ENCODE measurements around the gene RAD51.

RAD51 gene

DNA sequence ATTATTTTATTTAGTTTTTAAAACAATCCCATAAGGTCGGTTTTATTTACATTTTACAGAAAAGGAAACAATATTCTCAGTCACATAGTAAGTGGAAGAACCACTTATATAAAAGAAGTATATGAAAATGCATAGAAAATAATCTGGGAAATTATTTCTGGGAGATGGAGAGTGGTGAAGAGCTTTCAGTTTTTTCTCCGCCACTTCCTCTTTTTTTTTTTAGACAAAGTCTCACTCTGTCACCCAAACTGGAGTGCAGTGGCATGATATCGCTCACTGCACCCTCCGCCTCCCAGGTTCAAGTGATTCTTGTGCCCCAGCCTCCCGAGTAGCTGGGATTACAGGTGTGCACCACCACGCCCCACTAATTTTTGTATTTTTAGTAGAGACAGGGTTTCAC, 21.2 kb downstream of the RAD51 start:
- Histone ChIP-seq H3K27ac (ENCODE audit: low read length) (no peak overlapping the region), H3K9me3 (replicated peaks; ENCODE audit: insufficient read depth, low read length) (no peaks in the 10 kb centered on the region), H2AFZ (ENCODE audit: low read length) (no peak overlapping the region), H3F3A (ENCODE audit: insufficient read depth, low read length) (no peaks in the 10 kb centered on the region), H3K4me3 (ENCODE audit: low read length) (no peak overlapping the region), H3K36me3 (replicated peaks; ENCODE audit: insufficient read depth, low read length) (peaks cover 6% of the 10 kb centered on the region; the same call in 1 of the 2 replicates), H4K20me1 (ENCODE audit: insufficient read depth, low read length) (no peaks in the 10 kb centered on the region), H3K4me1 (ENCODE audit: low read length) (no peaks in the 10 kb centered on the region), H3K9ac (ENCODE audit: low read length) (no peak overlapping the region), H3K4me2 (ENCODE audit: low read depth, low read length) (no peak overlapping the region), H3K9me2 (replicated peaks; ENCODE audit: insufficient read depth, low read length) (no peaks in the 10 kb centered on the region), H3K79me2 (ENCODE audit: low read length) (no peaks in the 10 kb centered on the region), H3K27me3 (replicated peaks; ENCODE audit: insufficient read depth, low read length) (no peaks in the 10 kb centered on the region)
- no peak for DNase-seq
- TF ChIP-seq, protein P1, sequence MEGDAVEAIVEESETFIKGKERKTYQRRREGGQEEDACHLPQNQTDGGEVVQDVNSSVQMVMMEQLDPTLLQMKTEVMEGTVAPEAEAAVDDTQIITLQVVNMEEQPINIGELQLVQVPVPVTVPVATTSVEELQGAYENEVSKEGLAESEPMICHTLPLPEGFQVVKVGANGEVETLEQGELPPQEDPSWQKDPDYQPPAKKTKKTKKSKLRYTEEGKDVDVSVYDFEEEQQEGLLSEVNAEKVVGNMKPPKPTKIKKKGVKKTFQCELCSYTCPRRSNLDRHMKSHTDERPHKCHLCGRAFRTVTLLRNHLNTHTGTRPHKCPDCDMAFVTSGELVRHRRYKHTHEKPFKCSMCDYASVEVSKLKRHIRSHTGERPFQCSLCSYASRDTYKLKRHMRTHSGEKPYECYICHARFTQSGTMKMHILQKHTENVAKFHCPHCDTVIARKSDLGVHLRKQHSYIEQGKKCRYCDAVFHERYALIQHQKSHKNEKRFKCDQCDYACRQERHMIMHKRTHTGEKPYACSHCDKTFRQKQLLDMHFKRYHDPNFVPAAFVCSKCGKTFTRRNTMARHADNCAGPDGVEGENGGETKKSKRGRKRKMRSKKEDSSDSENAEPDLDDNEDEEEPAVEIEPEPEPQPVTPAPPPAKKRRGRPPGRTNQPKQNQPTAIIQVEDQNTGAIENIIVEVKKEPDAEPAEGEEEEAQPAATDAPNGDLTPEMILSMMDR (IDR thresholded peaks at IDR 0.05; ENCODE audit: low read length), result no peak
- no peak for TF ChIP-seq EZH2 (optimal IDR thresholded peaks at IDR 0.05; ENCODE audit: low read depth, low read length)
- no peak for TF ChIP-seq EZH2phosphoT487 (IDR thresholded peaks at IDR 0.05; ENCODE audit: low read length)

- peaks cover 3% of the 10 kb centered on the region; the same call in 1 of the 2 replicates for H3K36me3 ChIP-seq (replicated peaks; ENCODE audit: insufficient read depth, low read length)
- H3K79me2 ChIP-seq (ENCODE audit: low read length), result no peaks in the 10 kb centered on the region
Measured at GRCh38 chr15:40721701-40722100, 26.7 kb downstream of the RAD51 start.

GRCh38 chr15:40722354-40722753, 27.4 kb downstream of the RAD51 start:
- Histone ChIP-seq H3K27ac (ENCODE audit: low read length) (no peak overlapping the region), H3K79me2 (ENCODE audit: low read length) (no peaks in the 10 kb centered on the region), H3K27me3 (replicated peaks; ENCODE audit: insufficient read depth, low read length) (no peaks in the 10 kb centered on the region), H3K4me1 (ENCODE audit: low read length) (no peaks in the 10 kb centered on the region), H3F3A (ENCODE audit: insufficient read depth, low read length) (no peaks in the 10 kb centered on the region), H3K36me3 (replicated peaks; ENCODE audit: insufficient read depth, low read length) (peaks cover 3% of the 10 kb centered on the region; the same call in 1 of the 2 replicates), H3K9me2 (replicated peaks; ENCODE audit: insufficient read depth, low read length) (no peaks in the 10 kb centered on the region), H3K9me3 (replicated peaks; ENCODE audit: insufficient read depth, low read length) (no peaks in the 10 kb centered on the region), H4K20me1 (ENCODE audit: insufficient read depth, low read length) (no peaks in the 10 kb centered on the region), H2AFZ (ENCODE audit: low read length) (no peak overlapping the region), H3K9ac (ENCODE audit: low read length) (no peak overlapping the region), H3K4me3 (ENCODE audit: low read length) (no peak overlapping the region), H3K4me2 (ENCODE audit: low read depth, low read length) (no peak overlapping the region)
- no peak for DNase-seq
- TF ChIP-seq EZH2phosphoT487 (IDR thresholded peaks at IDR 0.05; ENCODE audit: low read length) (no peak), EZH2 (optimal IDR thresholded peaks at IDR 0.05; ENCODE audit: low read depth, low read length) (no peak)
- TF ChIP-seq, protein P1 (IDR thresholded peaks at IDR 0.05; ENCODE audit: low read length), result no peak

More at GRCh38 chr15:40721701-40722100, 26.7 kb downstream of the RAD51 start:
- no peak for DNase-seq
- Histone ChIP-seq H3K9ac (ENCODE audit: low read length) (no peak overlapping the region), H4K20me1 (ENCODE audit: insufficient read depth, low read length) (no peaks in the 10 kb centered on the region), H3K9me2 (replicated peaks; ENCODE audit: insufficient read depth, low read length) (no peaks in the 10 kb centered on the region), H3K4me1 (ENCODE audit: low read length) (no peaks in the 10 kb centered on the region), H3K9me3 (replicated peaks; ENCODE audit: insufficient read depth, low read length) (no peaks in the 10 kb centered on the region), H3F3A (ENCODE audit: insufficient read depth, low read length) (no peaks in the 10 kb centered on the region), H3K27ac (ENCODE audit: low read length) (no peak overlapping the region), H3K4me3 (ENCODE audit: low read length) (no peak overlapping the region), H3K4me2 (ENCODE audit: low read depth, low read length) (no peak overlapping the region), H3K27me3 (replicated peaks; ENCODE audit: insufficient read depth, low read length) (no peaks in the 10 kb centered on the region), H2AFZ (ENCODE audit: low read length) (no peak overlapping the region)
- TF ChIP-seq, protein P1 (IDR thresholded peaks at IDR 0.05; ENCODE audit: low read length), result no peak
- TF ChIP-seq EZH2 (optimal IDR thresholded peaks at IDR 0.05; ENCODE audit: low read depth, low read length) (no peak), EZH2phosphoT487 (IDR thresholded peaks at IDR 0.05; ENCODE audit: low read length) (no peak)

Data from MM.1S (cell line).